ENCODE measurements around the gene ZNF521.

GRCh38 chr18:25282282-25282681, 69.7 kb downstream of the ZNF521 start:
- TF ChIP-seq CTCF (IDR thresholded peaks at IDR 0.05 in 8 of 11, conservative IDR thresholded peaks at IDR 0.05 in 3 of 11) (no peak), POLR2A (IDR thresholded peaks at IDR 0.05) (no peak), POLR2AphosphoS5 (IDR thresholded peaks at IDR 0.05) (peak in 1 of 3 donors; percentile 32)
